Vagina (tissue), 2 donors: ENCODE measurements around the gene CASZ1.

Experiments
- CTCF ChIP-seq, 3 experiments: fragments of 450-650 bp in 2 of 3; fragments of 200-600 bp in 1 of 3; sonication (generic) in 1 of 3; IDR thresholded peaks; one replicate each; pipeline ENCODE4 v1.5.1; 2017 to 2019; ENCODE audit warnings: antibody characterized with exemption in 3 of 3, mild to moderate bottlenecking in 2 of 3, moderate library complexity in 2 of 3
- POLR2A ChIP-seq, 2 donors: fragments of 450-650 bp; IDR thresholded peaks; one replicate each; pipeline ENCODE4 v1.6.1; 2017; ENCODE audit warnings: antibody characterized with exemption in 2 of 2, mild to moderate bottlenecking in 2 of 2, moderate library complexity in 2 of 2
- POLR2AphosphoS5 ChIP-seq, 2 donors: sonication (generic); formaldehyde crosslinking; IDR thresholded peaks; one replicate each; pipeline ENCODE4 v1.9.0; 2017; ENCODE audit warnings: antibody characterized with exemption in 2 of 2, mild to moderate bottlenecking in 2 of 2, low read depth in 1 of 2; ENCODE audit not compliant: insufficient read depth in 1 of 2

GRCh38 chr1:10808441-10808840 is 12.0 kb upstream of the CASZ1 start:
- TF ChIP-seq CTCF (IDR thresholded peaks at IDR 0.05) (no peak), POLR2A (IDR thresholded peaks at IDR 0.05) (no peak), POLR2AphosphoS5 (IDR thresholded peaks at IDR 0.05; ENCODE audit: insufficient read depth in 1 of 2, low read depth in 1 of 2) (no peak)
